Measurements from ENCODE around the gene DUSP19.

Gene DUSP19

DNA sequence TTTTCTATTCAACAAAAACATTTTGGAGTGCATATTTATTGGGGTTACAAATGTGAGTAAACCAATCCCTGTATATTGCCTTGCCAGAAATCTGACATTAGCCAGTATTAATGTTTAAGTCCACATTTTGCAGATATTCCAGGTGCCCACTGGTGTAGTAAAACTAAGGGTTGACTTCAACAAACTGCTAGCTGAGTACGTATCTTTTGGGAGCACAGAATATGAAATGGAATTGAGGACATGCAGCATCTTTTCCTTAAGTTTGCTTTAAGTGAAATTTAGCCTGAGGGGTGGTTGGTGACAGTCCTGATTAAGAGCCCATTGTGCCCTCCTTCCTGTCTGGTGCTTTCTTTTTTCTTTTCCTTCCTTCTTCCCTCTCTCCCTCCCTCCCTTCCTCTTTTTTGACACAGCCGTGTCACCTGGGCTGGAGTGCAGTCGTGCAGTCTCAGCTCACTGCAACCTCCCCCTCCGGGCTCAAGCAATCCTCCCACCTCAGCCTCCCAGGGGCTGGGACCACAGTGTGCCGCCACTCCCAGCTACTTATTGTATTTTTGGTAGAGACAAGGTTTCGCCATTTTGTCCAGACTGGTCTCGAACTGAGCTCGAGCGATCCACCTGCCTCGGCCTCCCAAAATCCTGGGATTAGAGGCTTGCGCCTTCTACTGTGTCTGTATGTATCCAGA lies 47.3 kb downstream of the DUSP19 start:
- no peak for DNase-seq (ENCODE audit: low read depth)

DNA sequence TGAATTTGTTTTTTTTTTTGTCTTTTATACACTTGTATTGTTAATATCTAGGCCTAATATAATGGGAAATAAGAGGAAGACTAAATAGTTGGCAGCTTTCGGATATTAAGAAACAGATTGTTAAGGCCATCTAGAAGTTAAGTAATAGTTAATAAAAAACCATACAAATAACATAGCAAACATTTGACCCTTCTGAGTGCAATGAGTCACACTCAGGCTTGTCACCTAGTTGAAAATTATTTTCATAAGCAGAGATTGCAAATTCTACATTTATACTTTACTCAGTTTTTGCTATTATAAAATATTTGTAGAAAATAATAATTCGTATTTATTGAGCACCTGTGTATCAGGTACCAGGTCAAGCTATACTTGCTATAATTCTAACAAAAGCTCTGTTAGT lies 48.1 kb downstream of the DUSP19 start:
- no peak for DNase-seq (ENCODE audit: low read depth)

DNA sequence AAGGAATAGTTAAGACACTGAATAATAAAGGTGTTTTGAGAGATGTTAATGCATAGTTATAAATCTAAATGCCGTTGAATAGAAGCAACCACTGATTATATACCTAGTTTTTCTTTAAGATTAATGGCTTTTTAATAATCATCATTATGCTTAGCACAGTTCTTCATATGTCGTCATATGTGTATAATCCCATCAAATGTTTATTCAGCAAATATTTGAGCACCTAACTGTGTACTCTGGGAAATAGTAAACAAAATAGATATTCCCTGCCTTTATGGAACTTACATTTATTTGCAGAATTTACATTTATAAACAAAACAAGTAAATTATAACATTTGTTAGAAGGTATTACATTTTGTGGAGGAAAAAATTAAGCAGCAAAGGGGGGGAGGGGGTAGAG lies 55.5 kb downstream of the DUSP19 start:
- DNase-seq (ENCODE audit: low read depth) = no peak

DNA sequence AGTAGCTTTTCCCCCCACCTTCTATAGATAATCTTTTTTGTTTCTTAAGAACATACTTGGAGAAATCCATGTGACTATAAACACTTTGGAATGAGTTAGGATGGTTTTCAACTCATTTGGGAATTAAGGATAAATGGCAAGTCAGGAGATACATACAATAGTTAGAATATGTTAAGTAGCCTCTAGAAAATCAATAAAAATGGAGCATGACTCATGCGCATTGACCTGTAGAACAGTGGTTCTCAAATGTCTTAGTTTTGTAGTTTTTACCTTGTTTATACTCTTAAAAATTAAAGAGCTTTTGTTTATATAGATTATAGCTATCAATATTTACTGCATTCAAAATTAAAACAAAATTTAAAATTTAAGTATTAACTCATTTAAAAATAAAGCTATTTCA lies 70.4 kb downstream of the DUSP19 start:
- DNase-seq (ENCODE audit: low read depth) = no peak

DNA sequence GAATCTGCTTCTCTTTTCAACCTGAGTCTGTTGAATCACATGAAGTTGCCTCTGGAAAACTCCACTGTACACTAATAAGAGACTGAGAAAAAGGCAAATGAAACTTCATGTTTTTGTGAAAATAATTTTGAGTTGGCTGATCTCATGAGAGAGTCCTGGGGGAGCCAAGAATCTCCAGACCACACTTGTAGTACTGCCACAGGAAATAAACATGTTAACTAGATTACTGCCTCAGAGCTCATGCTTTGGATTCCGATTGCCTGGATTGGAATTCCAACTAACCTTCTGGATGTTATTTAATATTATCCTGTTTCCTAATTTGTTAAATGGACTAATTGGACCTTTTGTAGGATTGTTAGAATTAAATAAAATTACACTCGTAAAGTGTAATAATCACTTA lies 70.9 kb downstream of the DUSP19 start:
- peak; percentile 10 for DNase-seq (ENCODE audit: low read depth)
